Measurements from ENCODE around the gene SLC41A1. TPM values are rescaled to one million over a fixed set of nuclear protein-coding genes. Genes with fewer than 3 reads are reported as not detected.

SLC41A1 gene
- total and polyA plus RNA-seq, 9 of the 15 experiments (the other 6 are each of a cell fraction or from before 2014, with no cell fraction given), result 4.1 to 29.3 (median 11.4) TPM

- TF ChIP-seq ETV6 (IDR thresholded peaks at IDR 0.05; ENCODE audit: borderline replicate concordance in 1 of 2, low read depth in 2 of 2, low read length in 1 of 2) (peak in 1 of 2 experiments; percentile 15; a peak in 1 of 4 replicates), ETV6 (CRISPR knock-in tag; IDR thresholded peaks at IDR 0.05; ENCODE audit: borderline replicate concordance) (no peak), MITF (IDR thresholded peaks at IDR 0.05) (no peak), NONO (IDR thresholded peaks at IDR 0.05; ENCODE audit: low read depth in 2 of 2, low read length in 1 of 2) (peak; percentile 43 to 63; a peak in 2 of 4 replicates), KLF13 (tag; IDR thresholded peaks at IDR 0.05; ENCODE audit: borderline replicate concordance, low read depth) (peak; percentile 89), TAF1 (IDR thresholded peaks at IDR 0.05; ENCODE audit: control insufficient read depth, extremely low read depth, insufficient read depth, low read length, severe bottlenecking) (peak; percentile 58), CREB1 (IDR thresholded peaks at IDR 0.05) (peak; percentile 58), CREB1 (CRISPR knock-in tag; IDR thresholded peaks at IDR 0.05) (peak; percentile 71), SOX6 (IDR thresholded peaks at IDR 0.05) (peak; percentile 31; the same call in 1 of the 2 replicates), ZFP1 (CRISPR knock-in tag; IDR thresholded peaks at IDR 0.05) (0 out of 2 replicates have a peak, but pooled peaks have one; percentile 42), POLR2AphosphoS2 (IDR thresholded peaks at IDR 0.05; ENCODE audit: low read length) (peak; percentile 70; the same call in 1 of the 2 replicates), TFAP4 (CRISPR knock-in tag; IDR thresholded peaks at IDR 0.05; ENCODE audit: borderline replicate concordance) (peak; percentile 86), XRCC5 (IDR thresholded peaks at IDR 0.05; ENCODE audit: low read depth, low read length) (peak; percentile 84; the same call in 1 of the 2 replicates)
- TF ChIP-seq, protein P1, sequence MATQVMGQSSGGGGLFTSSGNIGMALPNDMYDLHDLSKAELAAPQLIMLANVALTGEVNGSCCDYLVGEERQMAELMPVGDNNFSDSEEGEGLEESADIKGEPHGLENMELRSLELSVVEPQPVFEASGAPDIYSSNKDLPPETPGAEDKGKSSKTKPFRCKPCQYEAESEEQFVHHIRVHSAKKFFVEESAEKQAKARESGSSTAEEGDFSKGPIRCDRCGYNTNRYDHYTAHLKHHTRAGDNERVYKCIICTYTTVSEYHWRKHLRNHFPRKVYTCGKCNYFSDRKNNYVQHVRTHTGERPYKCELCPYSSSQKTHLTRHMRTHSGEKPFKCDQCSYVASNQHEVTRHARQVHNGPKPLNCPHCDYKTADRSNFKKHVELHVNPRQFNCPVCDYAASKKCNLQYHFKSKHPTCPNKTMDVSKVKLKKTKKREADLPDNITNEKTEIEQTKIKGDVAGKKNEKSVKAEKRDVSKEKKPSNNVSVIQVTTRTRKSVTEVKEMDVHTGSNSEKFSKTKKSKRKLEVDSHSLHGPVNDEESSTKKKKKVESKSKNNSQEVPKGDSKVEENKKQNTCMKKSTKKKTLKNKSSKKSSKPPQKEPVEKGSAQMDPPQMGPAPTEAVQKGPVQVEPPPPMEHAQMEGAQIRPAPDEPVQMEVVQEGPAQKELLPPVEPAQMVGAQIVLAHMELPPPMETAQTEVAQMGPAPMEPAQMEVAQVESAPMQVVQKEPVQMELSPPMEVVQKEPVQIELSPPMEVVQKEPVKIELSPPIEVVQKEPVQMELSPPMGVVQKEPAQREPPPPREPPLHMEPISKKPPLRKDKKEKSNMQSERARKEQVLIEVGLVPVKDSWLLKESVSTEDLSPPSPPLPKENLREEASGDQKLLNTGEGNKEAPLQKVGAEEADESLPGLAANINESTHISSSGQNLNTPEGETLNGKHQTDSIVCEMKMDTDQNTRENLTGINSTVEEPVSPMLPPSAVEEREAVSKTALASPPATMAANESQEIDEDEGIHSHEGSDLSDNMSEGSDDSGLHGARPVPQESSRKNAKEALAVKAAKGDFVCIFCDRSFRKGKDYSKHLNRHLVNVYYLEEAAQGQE (IDR thresholded peaks at IDR 0.05; ENCODE audit: borderline replicate concordance), result no peak
- TF ChIP-seq, protein P1 (CRISPR knock-in tag; IDR thresholded peaks at IDR 0.05; ENCODE audit: low read depth), result peak; percentile 54
- TF ChIP-seq, protein P2, sequence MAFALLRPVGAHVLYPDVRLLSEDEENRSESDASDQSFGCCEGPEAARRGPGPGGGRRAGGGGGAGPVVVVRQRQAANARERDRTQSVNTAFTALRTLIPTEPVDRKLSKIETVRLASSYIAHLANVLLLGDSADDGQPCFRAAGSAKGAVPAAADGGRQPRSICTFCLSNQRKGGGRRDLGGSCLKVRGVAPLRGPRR (CRISPR knock-in tag; IDR thresholded peaks at IDR 0.05), result peak; percentile 70; the same call in 1 of the 2 replicates
These were observed 63.5 kb downstream of the SLC41A1 start (continued) for GRCh38 chr1:205749234-205750137.

Measured in K562 (cell line).